GM03348 (cell line): ENCODE data around the gene PHF24.
A peak's percentile ranks its signal among the peaks of the same experiment; 100 is the strongest.
"Not testable (repeated sequence)": the region's sequence is repeated elsewhere in the genome, so short reads cannot be mapped to it uniquely, and the experiment has no call there.

Source experiments
- DNase-seq: peaks from one replicate; pipeline ENCODE4 v3.0.0; 2012; ENCODE audit warnings: low spot score

The PHF24 gene

GRCh38 chr9:34957492-34958410 is at the start of gene PHF24:
PHF24 (plus strand) TSS chr9:34958285; CDS start chr9:34971299, 13,014 bp downstream.
- DNase-seq = peak; percentile 68

- no peak for DNase-seq
These were observed 31.0 kb upstream of the PHF24 start for GRCh38 chr9:34927061-34927460.

GRCh38 chr9:34928921-34929320 is 29.2 kb upstream of the PHF24 start:
- DNase-seq = no peak

GRCh38 chr9:34929506-34930102 is 28.5 kb upstream of the PHF24 start:
- peak; percentile 24 for DNase-seq

- not testable (repeated sequence) for DNase-seq
These were observed 18.1 kb upstream of the PHF24 start for GRCh38 chr9:34939989-34940388.

GRCh38 chr9:34948451-34948850 is 9.6 kb upstream of the PHF24 start:
- DNase-seq = no peak

GRCh38 chr9:34954225-34954624 is 3.9 kb upstream of the PHF24 start:
- DNase-seq = no peak

- not testable (repeated sequence) for DNase-seq
These were observed 2.0 kb upstream of the PHF24 start for GRCh38 chr9:34956066-34956465.

- DNase-seq = no peak
These were observed 1.4 kb upstream of the PHF24 start for GRCh38 chr9:34956648-34957047.

- DNase-seq = no peak
These were observed 412 bp downstream of the PHF24 start for GRCh38 chr9:34958411-34958982.

- no peak for DNase-seq
These were observed 1.4 kb downstream of the PHF24 start for GRCh38 chr9:34959461-34959860.

GRCh38 chr9:34961574-34962490 is 3.7 kb downstream of the PHF24 start:
- no peak for DNase-seq

- DNase-seq = no peak
These were observed 4.5 kb downstream of the PHF24 start for GRCh38 chr9:34962546-34962945.

GRCh38 chr9:34963552-34963951 is 5.5 kb downstream of the PHF24 start:
- no peak for DNase-seq

GRCh38 chr9:34964458-34964857 is 6.4 kb downstream of the PHF24 start:
- DNase-seq = no peak

- no peak for DNase-seq
These were observed 13.2 kb downstream of the PHF24 start for GRCh38 chr9:34971146-34971811.

- DNase-seq = no peak
These were observed 16.6 kb downstream of the PHF24 start for GRCh38 chr9:34974664-34975063.

GRCh38 chr9:34976441-34976840 is 18.4 kb downstream of the PHF24 start:
- DNase-seq = no peak

- DNase-seq = no peak
These were observed 18.9 kb downstream of the PHF24 start for GRCh38 chr9:34976992-34977391.

GRCh38 chr9:34980181-34980761 is 22.2 kb downstream of the PHF24 start:
- no peak for DNase-seq

GRCh38 chr9:34982361-34982760 is 24.3 kb downstream of the PHF24 start:
- no peak for DNase-seq
